Muscle of leg (tissue), 11 donors: Measurements from ENCODE around the gene C18orf32. TPM values are rescaled to one million over a fixed set of nuclear protein-coding genes. Genes with fewer than 3 reads are reported as not detected.
"Not testable (repeated sequence)": the region's sequence is repeated elsewhere in the genome, so short reads cannot be mapped to it uniquely, and the experiment has no call there.

Source experiments
- DNase-seq: peaks from one replicate; pipeline ENCODE4 v3.0.0; 2013
- H3K27ac ChIP-seq: one replicate; pipeline ENCODE4 v1.5.1; 2013; ENCODE audit warnings: mild to moderate bottlenecking, low read length, control low read depth
- H3K27me3 ChIP-seq: one replicate; pipeline ENCODE4 v1.6.1; 2013; ENCODE audit warnings: low read length; ENCODE audit not compliant: control insufficient read depth, insufficient read depth
- H3K36me3 ChIP-seq: one replicate; pipeline ENCODE4 v1.6.1; 2013; ENCODE audit warnings: low read length; ENCODE audit not compliant: control insufficient read depth, insufficient read depth
- H3K4me1 ChIP-seq: one replicate; pipeline ENCODE4 v1.6.1; 2013; ENCODE audit warnings: low read length; ENCODE audit not compliant: control insufficient read depth, insufficient read depth
- H3K4me3 ChIP-seq: one replicate; pipeline ENCODE4 v1.5.1; 2013; ENCODE audit warnings: low read length, control low read depth
- H3K9me3 ChIP-seq: replicated peaks from 2 replicates; pipeline ENCODE4 v1.6.1; 2013; ENCODE audit warnings: low read depth, low read length; ENCODE audit not compliant: control insufficient read depth
- WGBS: methylation state at CpG from one replicate; pipeline ENCODE4 v1.1.5; 2013; ENCODE audit warnings: missing lambda C conversion rate; ENCODE audit not compliant: insufficient coverage; 5-methylcytosine and 5-hydroxymethylcytosine counted together
- polyA plus RNA-seq, 8 donors: library from polyadenylated mRNA; unstranded; fragments of 120-200 nt; gene quantifications; one replicate each; pipeline versions ENCODE4 v1.2.1 to v1.2.3, GENCODE V29; 2013; ENCODE audit warnings: inconsistent platforms in 1 of 8, low replicate concordance in 1 of 8; ENCODE audit not compliant: insufficient read length in 8 of 8, insufficient read depth in 1 of 8
- total RNA-seq: library from RNA; stranded (reverse); fragments of 120-200 nt; gene quantifications from one replicate; pipeline ENCODE4 v1.2.4, GENCODE V29; 2013

Gene C18orf32
- total and polyA plus RNA-seq, 9 donors: 10.8 to 20.5 (median 11.3) TPM

- peaks cover 6% of the 10 kb centered on the region for H3K9me3 ChIP-seq
- H3K4me1 ChIP-seq: peaks cover 12% of the 10 kb centered on the region
- no peak overlapping the region for H3K27ac ChIP-seq
- 75% methylated on average over 1 of the region's 1 CpG for WGBS
- no peaks in the 10 kb centered on the region for H3K36me3 ChIP-seq
- H3K4me3 ChIP-seq: no peak overlapping the region
- H3K27me3 ChIP-seq: no peaks in the 10 kb centered on the region
- no peak for DNase-seq
Observed at GRCh38 chr18:49456794-49457193, 30.2 kb downstream of the C18orf32 start.

DNA sequence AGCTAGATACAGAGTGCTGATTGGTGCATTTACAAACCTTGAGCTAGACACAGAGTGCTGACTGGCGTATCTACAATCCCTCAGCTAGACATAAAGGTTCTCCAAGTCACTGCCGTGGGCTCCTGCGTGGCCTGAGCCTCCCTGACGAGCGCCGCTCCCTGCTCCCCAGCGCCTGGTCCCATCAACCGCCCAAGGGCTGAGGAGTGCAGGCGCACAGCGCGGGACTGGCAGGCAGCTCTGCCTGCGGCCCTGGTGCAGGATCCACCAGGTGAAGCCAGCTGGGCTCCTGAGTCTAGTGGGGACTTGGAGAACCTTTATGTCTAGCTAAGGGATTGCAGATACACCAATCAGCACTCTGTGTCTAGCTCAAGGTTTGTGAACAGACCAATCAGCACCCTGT lies 34.5 kb downstream of the C18orf32 start:
- not testable (repeated sequence) for H3K27ac ChIP-seq, H3K36me3 ChIP-seq, H3K27me3 ChIP-seq, DNase-seq, H3K4me3 ChIP-seq, H3K4me1 ChIP-seq
- peaks cover 37% of the 10 kb centered on the region for H3K9me3 ChIP-seq
- WGBS: no CpG with 5 or more reads among the region's 12 CpGs

DNA sequence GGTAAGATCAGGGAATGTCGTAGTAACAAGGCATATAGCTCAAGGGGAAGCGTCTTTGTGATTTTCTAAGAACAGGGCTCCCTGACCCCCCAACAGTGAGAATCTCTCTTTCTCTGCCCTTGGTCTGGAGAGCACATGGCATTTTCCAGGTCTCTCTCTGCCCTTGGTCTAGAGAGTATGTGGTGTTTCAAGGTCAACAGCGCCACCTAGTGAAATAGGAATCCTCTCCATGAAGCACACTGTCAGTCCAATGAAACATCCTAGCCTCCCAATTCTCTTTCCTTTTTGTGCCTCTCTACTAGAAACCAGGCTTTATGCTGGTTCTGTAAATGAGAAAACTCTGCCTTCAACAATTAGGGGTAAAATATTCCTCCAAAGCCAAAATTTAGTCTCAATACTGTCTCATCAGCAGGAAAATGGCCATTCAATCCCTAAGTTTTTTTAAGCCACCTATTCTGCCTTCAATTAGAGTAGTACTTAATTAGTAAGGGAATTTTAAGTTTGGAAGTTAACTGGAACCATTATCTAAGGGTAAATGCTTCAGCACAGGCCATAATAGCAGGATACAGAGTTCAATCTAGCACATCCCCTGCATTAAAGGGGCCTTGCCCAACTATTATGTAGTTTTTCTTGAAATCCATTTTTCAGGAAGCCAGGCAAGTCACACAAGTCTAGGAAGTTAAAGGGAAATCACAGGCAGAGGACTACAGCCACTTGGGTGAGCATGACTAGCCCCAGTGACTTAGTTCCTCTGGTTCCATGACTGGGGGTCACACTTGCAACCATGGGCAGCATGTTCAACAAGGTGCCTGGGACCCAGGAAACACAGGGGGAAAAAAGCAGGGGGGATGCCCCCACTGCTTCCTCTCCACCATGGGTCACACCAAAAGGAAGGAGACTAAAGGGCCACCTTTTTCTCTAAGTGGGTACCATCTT lies 39.0 kb downstream of the C18orf32 start:
- Histone ChIP-seq H3K4me1 (no peaks in the 10 kb centered on the region), H3K27ac (no peak overlapping the region), H3K36me3 (peaks cover 2% of the 10 kb centered on the region), H3K27me3 (no peaks in the 10 kb centered on the region), H3K4me3 (no peak overlapping the region), H3K9me3 (peaks cover 39% of the 10 kb centered on the region)
- WGBS: no CpG with 5 or more reads among the region's 3 CpGs
- no peak for DNase-seq

DNA sequence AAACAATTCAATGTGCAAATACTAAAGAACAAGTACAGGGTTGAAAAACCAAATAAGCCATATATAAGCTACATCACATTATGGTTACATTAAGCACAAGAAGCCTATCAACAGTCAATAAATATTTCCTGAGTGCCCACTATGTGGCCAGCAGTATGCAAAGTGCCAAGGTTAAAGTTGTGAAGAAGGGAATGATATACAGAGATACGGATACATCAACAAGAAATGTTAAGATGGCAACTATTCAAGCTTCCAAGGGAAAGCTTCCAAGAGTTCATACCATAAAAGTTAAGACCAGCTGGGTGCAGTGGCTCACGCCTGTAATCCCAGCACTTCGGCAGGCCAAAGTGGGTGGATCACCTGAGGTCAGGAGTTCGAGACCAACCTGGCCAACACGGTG lies 40.6 kb downstream of the C18orf32 start:
- whole genome bisulfite sequencing: no CpG with 5 or more reads among the region's 5 CpGs
- peaks cover 2% of the 10 kb centered on the region for H3K36me3 ChIP-seq
- no peaks in the 10 kb centered on the region for H3K4me1 ChIP-seq
- H3K27ac ChIP-seq: no peak overlapping the region
- H3K4me3 ChIP-seq: no peak overlapping the region
- H3K9me3 ChIP-seq: peaks cover 37% of the 10 kb centered on the region
- no peaks in the 10 kb centered on the region for H3K27me3 ChIP-seq
- no peak for DNase-seq

- WGBS: no CpG with 5 or more reads among the region's 3 CpGs
- no peak overlapping the region for H3K4me3 ChIP-seq
- peak; percentile 54 for DNase-seq
Observed at GRCh38 chr18:49444581-49444980, 42.5 kb downstream of the C18orf32 start.

DNA sequence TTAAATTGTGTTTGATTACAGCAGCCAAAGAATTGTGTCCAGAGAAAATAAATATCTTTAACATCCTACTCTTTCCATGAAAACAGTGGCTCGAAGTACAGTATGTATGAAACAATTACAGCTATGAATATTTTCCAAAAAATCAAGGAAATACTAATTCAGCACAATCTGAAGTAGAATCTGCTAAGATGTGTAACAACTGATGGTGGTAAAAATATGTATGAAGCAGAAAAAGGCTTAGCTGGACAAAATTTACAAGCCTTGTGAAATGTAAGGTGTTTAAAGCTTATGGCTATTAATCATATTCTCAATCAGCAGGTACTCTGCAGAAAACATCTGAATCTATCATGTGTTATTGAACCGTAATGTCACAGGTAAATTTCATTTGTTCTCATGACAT lies 43.2 kb downstream of the C18orf32 start:
- no peaks in the 10 kb centered on the region for H3K36me3 ChIP-seq
- H3K4me3 ChIP-seq: no peak overlapping the region
- no peak for DNase-seq
- H3K9me3 ChIP-seq: peaks cover 17% of the 10 kb centered on the region
- H3K4me1 ChIP-seq: no peaks in the 10 kb centered on the region
- H3K27me3 ChIP-seq: no peaks in the 10 kb centered on the region
- 100% methylated on average over 1 of the region's 2 CpGs for WGBS
- H3K27ac ChIP-seq: no peak overlapping the region

More at GRCh38 chr18:49444581-49444980, 42.5 kb downstream of the C18orf32 start:
- peaks cover 25% of the 10 kb centered on the region for H3K9me3 ChIP-seq
- no peaks in the 10 kb centered on the region for H3K27me3 ChIP-seq
- no peaks in the 10 kb centered on the region for H3K4me1 ChIP-seq
- no peak overlapping the region for H3K27ac ChIP-seq
- H3K36me3 ChIP-seq: peaks cover under 1% of the 10 kb centered on the region

DNA sequence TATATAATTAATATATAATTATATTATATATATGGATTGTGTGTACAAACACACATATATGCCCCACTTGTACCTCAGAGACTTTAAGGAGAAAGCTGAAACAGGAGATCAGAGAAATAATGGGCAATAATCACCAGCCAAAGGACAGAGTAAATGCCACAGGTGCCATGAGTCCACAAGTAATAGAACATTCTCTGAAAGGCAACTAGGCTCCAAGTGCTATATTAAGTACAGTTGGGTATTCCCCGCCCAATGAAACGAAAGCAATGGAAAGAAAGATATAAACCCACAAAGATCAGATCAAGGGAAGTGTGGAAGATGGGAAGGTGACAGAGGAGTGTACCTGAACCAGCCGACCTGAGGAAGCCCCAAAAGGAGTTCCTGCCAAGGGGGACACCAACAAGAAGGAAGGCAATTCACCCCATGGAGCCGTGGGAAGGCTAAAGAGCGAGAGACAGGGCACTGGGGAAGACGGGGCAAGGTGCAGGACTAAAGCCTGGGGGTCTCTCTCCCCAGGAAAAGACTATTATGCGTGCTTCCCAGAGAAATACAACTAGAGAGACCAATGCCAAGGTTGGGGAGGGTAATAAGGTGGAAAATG lies 45.6 kb downstream of the C18orf32 start:
- no peaks in the 10 kb centered on the region for H3K36me3 ChIP-seq
- no peak overlapping the region for H3K27ac ChIP-seq
- 87% methylated on average over 3 of the region's 7 CpGs for WGBS
- H3K4me3 ChIP-seq: no peak overlapping the region
- no peaks in the 10 kb centered on the region for H3K9me3 ChIP-seq
- DNase-seq: no peak
- H3K27me3 ChIP-seq: no peaks in the 10 kb centered on the region
- H3K4me1 ChIP-seq: no peaks in the 10 kb centered on the region

DNA sequence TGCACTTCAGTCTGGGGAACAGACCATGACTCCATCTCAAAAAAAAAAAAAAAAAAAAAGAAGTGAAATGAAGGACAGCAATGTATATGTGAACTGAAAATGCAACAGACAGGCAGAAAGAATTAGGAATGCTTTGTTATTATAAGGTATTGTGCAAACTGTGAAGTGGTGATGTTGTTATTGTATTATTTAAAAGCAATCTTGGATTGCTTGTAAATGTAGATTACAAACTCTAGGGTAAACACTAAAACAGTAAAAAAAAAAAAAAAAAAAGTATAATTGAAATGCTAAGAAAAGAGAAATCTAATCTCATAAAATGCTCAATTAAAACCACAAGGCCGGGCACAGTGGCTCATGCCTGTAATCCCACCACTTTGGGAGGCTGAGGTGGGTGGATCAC lies 51.9 kb downstream of the C18orf32 start:
- H3K27me3 ChIP-seq: no peaks in the 10 kb centered on the region
- WGBS: no CpG with 5 or more reads among the region's 1 CpG
- DNase-seq: no peak

DNA sequence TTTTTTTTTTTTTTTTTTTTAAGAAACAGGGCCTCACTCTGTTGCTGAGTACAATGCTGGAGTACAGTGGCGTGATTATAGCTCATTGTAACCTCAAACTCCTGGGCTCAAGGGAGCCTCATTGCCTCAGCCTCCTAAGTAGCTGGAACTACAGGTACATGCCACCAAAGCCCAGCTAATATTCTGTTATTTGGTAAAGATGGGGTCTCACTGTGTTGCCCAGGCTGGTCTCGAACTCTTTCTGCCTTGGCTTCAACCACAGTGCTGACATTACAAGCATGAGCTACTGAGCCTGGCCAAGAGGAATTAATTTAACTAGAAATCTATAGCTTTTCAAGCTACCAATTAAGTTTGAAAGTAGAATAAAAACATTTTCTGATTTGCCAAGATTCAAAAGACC lies 54.4 kb downstream of the C18orf32 start:
- Histone ChIP-seq H3K36me3 (peaks cover 7% of the 10 kb centered on the region), H3K4me1 (no peaks in the 10 kb centered on the region), H3K9me3 (no peaks in the 10 kb centered on the region), H3K4me3 (no peak overlapping the region), H3K27me3 (no peaks in the 10 kb centered on the region), H3K27ac (no peak overlapping the region)
- WGBS: 93% methylated on average over 2 of the region's 2 CpGs
- no peak for DNase-seq

More for the DNA sequence above, 51.9 kb downstream of the C18orf32 start:
- no peak overlapping the region for H3K27ac ChIP-seq
- H3K4me3 ChIP-seq: no peak overlapping the region
- H3K36me3 ChIP-seq: no peaks in the 10 kb centered on the region
- H3K9me3 ChIP-seq: no peaks in the 10 kb centered on the region
- no peaks in the 10 kb centered on the region for H3K4me1 ChIP-seq

DNA sequence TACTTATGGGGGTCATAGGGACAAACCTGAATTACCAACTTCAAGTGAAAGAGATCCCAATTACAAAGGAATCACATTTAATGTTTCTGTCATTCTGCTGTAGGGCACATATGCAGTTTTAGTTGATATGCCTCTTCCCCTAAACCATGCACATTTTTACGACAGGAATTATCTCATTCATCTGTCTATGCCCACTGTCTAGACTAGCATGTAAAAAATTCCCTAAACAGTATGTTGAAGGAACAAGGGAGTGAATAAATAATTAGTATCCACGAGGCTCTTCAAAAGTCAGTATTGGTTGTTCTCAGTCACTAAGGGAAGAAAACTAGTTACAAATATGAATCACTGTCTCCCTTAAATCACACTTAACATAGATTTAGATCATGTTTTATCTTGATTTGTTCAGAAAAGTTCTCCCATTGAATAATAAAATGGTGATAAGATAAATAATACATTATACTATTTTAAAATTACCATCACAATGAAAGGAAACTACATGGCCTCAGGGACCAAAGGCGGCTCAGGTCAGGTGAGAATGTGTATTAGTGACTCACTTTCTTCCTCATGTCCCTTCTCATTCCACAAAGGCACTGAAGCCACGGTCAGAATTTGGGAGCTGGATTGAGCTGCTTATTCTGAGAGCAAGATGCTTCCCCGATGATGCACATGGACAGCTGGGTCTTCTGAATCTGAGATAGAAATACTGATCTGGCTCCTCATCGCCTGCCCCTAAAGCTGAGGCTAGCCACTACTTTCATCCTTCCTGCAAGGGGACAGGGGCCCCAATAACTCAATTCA lies 55.7 kb downstream of the C18orf32 start:
- no CpG with 5 or more reads among the region's 6 CpGs for WGBS
- no peaks in the 10 kb centered on the region for H3K9me3 ChIP-seq
- H3K4me1 ChIP-seq: no peaks in the 10 kb centered on the region
- H3K27me3 ChIP-seq: no peaks in the 10 kb centered on the region
- no peak overlapping the region for H3K4me3 ChIP-seq
- no peak overlapping the region for H3K27ac ChIP-seq
- no peak for DNase-seq
- peaks cover 7% of the 10 kb centered on the region for H3K36me3 ChIP-seq
